Activated naive CD8-positive, alpha-beta T cell treated with anti-CD3 and anti-CD28 coated beads, Interleukin-2, amount 10 ng/mL, durations not matched to agents 7 days and 5 days (primary cell): Measurements from ENCODE around the gene SCAMP1. TPM values are rescaled to one million over a fixed set of nuclear protein-coding genes. Genes with fewer than 3 reads are reported as not detected.

Experiments
- ATAC-seq: fragments of 150-1000 bp; cut with Tn5 transposase; one replicate; pipeline ENCODE4 v1.10.0; 2021; ENCODE audit warnings: low read depth, moderate library complexity
- POLR2A ChIA-PET: fragments of 350-600 bp; sonication (Branson Sonifier 250); formaldehyde crosslinking; loops from one replicate; lab custom pipeline; 2021; ENCODE audit warnings: antibody characterized with exemption; lab: Charles Lee
- DNase-seq: peaks from one replicate; pipeline ENCODE4 v3.0.0; 2021
- H3K27ac Mint-ChIP-seq: one replicate; pipeline ENCODE4 v1.8.0; 2022; ENCODE audit warnings: mild to moderate bottlenecking, mixed read lengths
- H3K27me3 Mint-ChIP-seq: one replicate; pipeline ENCODE4 v1.8.0; 2022; ENCODE audit warnings: mild to moderate bottlenecking, moderate library complexity, mixed read lengths
- H3K36me3 Mint-ChIP-seq: one replicate; pipeline ENCODE4 v1.8.0; 2021; ENCODE audit warnings: mild to moderate bottlenecking, mixed read lengths
- H3K4me1 Mint-ChIP-seq: one replicate; pipeline ENCODE4 v1.8.0; 2021; ENCODE audit warnings: mixed read lengths
- H3K4me3 Mint-ChIP-seq: one replicate; pipeline ENCODE4 v1.8.0; 2022; ENCODE audit warnings: mild to moderate bottlenecking, moderate library complexity, mixed read lengths
- H3K9me3 Mint-ChIP-seq: one replicate; pipeline ENCODE4 v1.8.0; 2021; ENCODE audit warnings: mixed read lengths
- total RNA-seq, 2 experiments: library from RNA; stranded (reverse); gene quantifications; one replicate each; pipeline ENCODE4 v1.2.3, GENCODE V29; 2021

The SCAMP1 gene
- total RNA-seq, 2 experiments from 2014 or later = 22.2 to 23.5 TPM

DNA sequence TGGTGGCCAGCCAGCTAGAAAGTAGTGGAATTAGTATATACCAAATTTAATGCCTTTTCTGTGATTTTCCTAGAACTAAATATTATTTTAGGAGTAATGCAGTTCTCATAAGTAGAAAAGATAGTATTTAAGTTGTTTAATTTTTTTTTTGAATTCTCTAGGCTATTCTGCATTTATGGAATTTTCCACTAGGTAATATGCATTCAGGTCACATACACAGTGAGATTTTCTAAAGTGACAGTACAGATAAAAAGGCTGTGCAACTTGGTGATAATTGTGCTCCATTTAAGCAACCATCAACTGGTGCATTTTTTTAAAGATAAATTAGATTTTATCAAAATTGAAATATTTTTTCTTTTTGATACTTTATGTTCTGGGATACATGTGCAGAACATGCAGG lies 111.5 kb downstream of the SCAMP1 start:
- ATAC-seq (no peak), DNase-seq (no peak)
- H3K4me1 Mint-ChIP-seq = peaks cover 1% of the 10 kb centered on the region
- no peak overlapping the region for H3K27ac Mint-ChIP-seq
- no peak overlapping the region for H3K4me3 Mint-ChIP-seq
- POLR2A ChIA-PET = no interaction called here
- H3K36me3 Mint-ChIP-seq = no peaks in the 10 kb centered on the region
- no peaks in the 10 kb centered on the region for H3K27me3 Mint-ChIP-seq
- no peaks in the 10 kb centered on the region for H3K9me3 Mint-ChIP-seq

DNA sequence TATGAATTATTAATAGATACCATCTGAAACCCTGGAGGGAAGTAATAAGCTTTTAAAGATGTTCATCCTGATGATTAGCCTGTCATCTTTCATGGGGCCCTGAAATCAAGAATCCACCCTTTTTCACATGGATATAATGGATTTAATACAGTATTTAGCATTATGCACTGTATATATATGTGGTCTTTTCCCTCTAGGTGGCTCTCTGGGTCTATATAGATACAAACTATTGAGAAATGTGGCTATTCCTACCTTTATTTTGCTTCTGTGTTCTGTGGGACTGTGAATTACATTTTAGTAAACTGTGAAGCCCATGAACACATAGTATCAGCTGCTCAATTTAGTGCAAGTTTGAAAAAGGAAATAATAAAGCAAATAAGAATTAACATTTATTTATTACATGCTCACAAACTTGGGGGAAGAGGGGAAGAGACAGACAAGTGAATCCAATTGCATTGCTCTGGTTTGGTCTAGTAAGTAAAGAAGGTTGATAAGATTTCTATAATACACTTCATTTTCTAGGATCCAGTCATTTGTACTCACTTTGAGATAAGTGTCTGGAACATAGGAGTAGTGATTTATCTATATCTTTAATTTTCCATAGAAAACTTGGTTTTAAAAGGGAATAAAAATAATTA lies 112.2 kb downstream of the SCAMP1 start:
- no peak for ATAC-seq
- POLR2A ChIA-PET = no interaction called here
- peaks cover 1% of the 10 kb centered on the region for H3K4me1 Mint-ChIP-seq
- DNase-seq = no peak
- H3K36me3 Mint-ChIP-seq = no peaks in the 10 kb centered on the region
- no peak overlapping the region for H3K4me3 Mint-ChIP-seq
- no peaks in the 10 kb centered on the region for H3K27me3 Mint-ChIP-seq
- H3K27ac Mint-ChIP-seq = no peak overlapping the region
- no peaks in the 10 kb centered on the region for H3K9me3 Mint-ChIP-seq

DNA sequence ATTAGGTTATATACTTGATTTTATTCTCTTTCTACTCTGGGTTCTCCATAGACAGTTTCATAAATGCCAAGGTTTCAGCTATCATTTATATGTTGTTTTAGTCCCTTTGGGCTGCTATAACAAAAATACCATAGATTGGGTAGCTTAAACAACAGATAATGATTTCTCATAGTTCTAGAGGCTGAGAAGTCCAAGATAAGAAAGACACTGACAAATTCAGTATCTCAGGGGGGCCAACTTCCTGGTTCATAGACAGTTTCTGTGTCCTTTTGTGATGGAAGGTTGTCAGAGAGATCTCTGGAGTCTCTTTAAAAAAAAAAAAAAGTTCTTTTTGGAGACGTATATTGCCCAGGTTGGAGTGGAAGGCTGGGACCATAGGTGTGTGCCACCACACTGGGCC lies 113.3 kb downstream of the SCAMP1 start:
- no peaks in the 10 kb centered on the region for H3K27me3 Mint-ChIP-seq
- no peak overlapping the region for H3K4me3 Mint-ChIP-seq
- no peaks in the 10 kb centered on the region for H3K4me1 Mint-ChIP-seq
- ATAC-seq (no peak), DNase-seq (no peak)
- H3K27ac Mint-ChIP-seq = no peak overlapping the region
- H3K36me3 Mint-ChIP-seq = no peaks in the 10 kb centered on the region
- POLR2A ChIA-PET = no interaction called here
- H3K9me3 Mint-ChIP-seq = no peaks in the 10 kb centered on the region

DNA sequence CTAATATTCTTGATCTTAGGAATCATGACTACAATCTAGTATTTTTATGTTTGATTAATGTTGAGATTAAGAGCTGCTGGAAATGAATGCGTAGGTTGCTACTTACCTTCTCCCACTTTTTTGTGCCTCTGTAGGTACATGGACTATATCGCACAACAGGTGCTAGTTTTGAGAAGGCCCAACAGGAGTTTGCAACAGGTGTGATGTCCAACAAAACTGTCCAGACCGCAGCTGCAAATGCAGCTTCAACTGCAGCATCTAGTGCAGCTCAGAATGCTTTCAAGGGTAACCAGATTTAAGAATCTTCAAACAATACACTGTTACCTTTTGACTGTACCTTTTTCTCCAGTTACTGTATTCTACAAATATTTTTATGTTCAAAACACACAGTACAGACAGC lies 115.0 kb downstream of the SCAMP1 start:
- no peaks in the 10 kb centered on the region for H3K9me3 Mint-ChIP-seq

DNA sequence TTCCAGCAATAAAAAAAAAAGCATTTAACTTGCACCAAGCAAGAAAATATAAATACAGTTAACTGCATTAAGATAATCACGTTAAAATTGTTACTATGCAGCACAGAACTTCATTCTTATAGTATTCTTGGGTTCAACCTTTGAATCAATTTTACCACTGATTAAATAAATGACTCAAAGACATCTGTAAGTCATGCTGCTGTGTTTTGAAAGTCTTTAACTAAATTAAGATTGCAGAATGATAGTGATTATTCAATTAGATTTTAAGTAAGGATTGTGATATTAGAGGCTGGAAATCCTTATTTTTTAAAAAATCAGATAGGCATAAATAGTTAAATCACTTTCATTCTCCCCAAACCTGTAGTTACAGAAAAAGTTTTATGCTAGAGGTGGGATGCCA lies 116.4 kb downstream of the SCAMP1 start:
- H3K9me3 Mint-ChIP-seq = no peaks in the 10 kb centered on the region
- POLR2A ChIA-PET = no interaction called here
- no peak for ATAC-seq
- no peak overlapping the region for H3K4me3 Mint-ChIP-seq
- H3K36me3 Mint-ChIP-seq = no peaks in the 10 kb centered on the region
- DNase-seq = no peak
- H3K27ac Mint-ChIP-seq = no peak overlapping the region
- no peaks in the 10 kb centered on the region for H3K27me3 Mint-ChIP-seq
- no peaks in the 10 kb centered on the region for H3K4me1 Mint-ChIP-seq

More for the DNA sequence above, 115.0 kb downstream of the SCAMP1 start:
- H3K27ac Mint-ChIP-seq = no peak overlapping the region
- no peak for ATAC-seq
- no peaks in the 10 kb centered on the region for H3K36me3 Mint-ChIP-seq
- no peaks in the 10 kb centered on the region for H3K4me1 Mint-ChIP-seq
- POLR2A ChIA-PET = no interaction called here
- H3K27me3 Mint-ChIP-seq = no peaks in the 10 kb centered on the region
- H3K4me3 Mint-ChIP-seq = no peak overlapping the region
- no peak for DNase-seq

GRCh38 chr5:78482948-78483347 lies 122.5 kb downstream of the SCAMP1 start:
- Mint-ChIP-seq H3K36me3 (no peaks in the 10 kb centered on the region), H3K9me3 (no peaks in the 10 kb centered on the region), H3K27ac (no peak overlapping the region), H3K4me3 (no peak overlapping the region), H3K4me1 (peaks cover 17% of the 10 kb centered on the region), H3K27me3 (no peaks in the 10 kb centered on the region)
- POLR2A ChIA-PET = no interaction called here
- no peak for DNase-seq
- ATAC-seq = no peak

GRCh38 chr5:78483809-78484521 lies 123.5 kb downstream of the SCAMP1 start:
- no peaks in the 10 kb centered on the region for H3K27me3 Mint-ChIP-seq
- ATAC-seq (peak; percentile 74), DNase-seq (no peak)
- no peaks in the 10 kb centered on the region for H3K36me3 Mint-ChIP-seq
- no peaks in the 10 kb centered on the region for H3K9me3 Mint-ChIP-seq
- peaks cover 17% of the 10 kb centered on the region for H3K4me1 Mint-ChIP-seq
- POLR2A ChIA-PET = no interaction called here
- peak overlapping the region; percentile 27 for H3K4me3 Mint-ChIP-seq
- peak overlapping the region; percentile 6 for H3K27ac Mint-ChIP-seq

GRCh38 chr5:78486218-78486617 lies 125.8 kb downstream of the SCAMP1 start:
- Mint-ChIP-seq H3K36me3 (no peaks in the 10 kb centered on the region), H3K27ac (no peak overlapping the region), H3K4me1 (peaks cover 17% of the 10 kb centered on the region), H3K4me3 (no peak overlapping the region), H3K27me3 (no peaks in the 10 kb centered on the region), H3K9me3 (no peaks in the 10 kb centered on the region)
- POLR2A ChIA-PET = no interaction called here
- no peak for DNase-seq
- ATAC-seq = no peak

GRCh38 chr5:78487846-78488245 lies 127.4 kb downstream of the SCAMP1 start:
- no peaks in the 10 kb centered on the region for H3K27me3 Mint-ChIP-seq
- POLR2A ChIA-PET = no interaction called here
- ATAC-seq = no peak
- H3K4me3 Mint-ChIP-seq = no peak overlapping the region
- no peaks in the 10 kb centered on the region for H3K36me3 Mint-ChIP-seq
- no peak for DNase-seq
- H3K27ac Mint-ChIP-seq = no peak overlapping the region
- peaks cover 17% of the 10 kb centered on the region for H3K4me1 Mint-ChIP-seq
- no peaks in the 10 kb centered on the region for H3K9me3 Mint-ChIP-seq

- no peaks in the 10 kb centered on the region for H3K36me3 Mint-ChIP-seq
- no peaks in the 10 kb centered on the region for H3K27me3 Mint-ChIP-seq
- DNase-seq (no peak), ATAC-seq (no peak)
- peaks cover 3% of the 10 kb centered on the region for H3K4me1 Mint-ChIP-seq
- H3K27ac Mint-ChIP-seq = no peak overlapping the region
- no peaks in the 10 kb centered on the region for H3K9me3 Mint-ChIP-seq
- H3K4me3 Mint-ChIP-seq = no peak overlapping the region
- POLR2A ChIA-PET = no interaction called here
These were observed 130.5 kb downstream of the SCAMP1 start for GRCh38 chr5:78490709-78491485.

GRCh38 chr5:78492224-78492623 lies 131.8 kb downstream of the SCAMP1 start:
- peaks cover 3% of the 10 kb centered on the region for H3K4me1 Mint-ChIP-seq
- no peaks in the 10 kb centered on the region for H3K36me3 Mint-ChIP-seq
- no peak for ATAC-seq
- H3K27ac Mint-ChIP-seq = no peak overlapping the region
- no peaks in the 10 kb centered on the region for H3K9me3 Mint-ChIP-seq
- H3K27me3 Mint-ChIP-seq = peaks cover 3% of the 10 kb centered on the region
- no peak for DNase-seq
- no peak overlapping the region for H3K4me3 Mint-ChIP-seq
- POLR2A ChIA-PET = no interaction called here

DNA sequence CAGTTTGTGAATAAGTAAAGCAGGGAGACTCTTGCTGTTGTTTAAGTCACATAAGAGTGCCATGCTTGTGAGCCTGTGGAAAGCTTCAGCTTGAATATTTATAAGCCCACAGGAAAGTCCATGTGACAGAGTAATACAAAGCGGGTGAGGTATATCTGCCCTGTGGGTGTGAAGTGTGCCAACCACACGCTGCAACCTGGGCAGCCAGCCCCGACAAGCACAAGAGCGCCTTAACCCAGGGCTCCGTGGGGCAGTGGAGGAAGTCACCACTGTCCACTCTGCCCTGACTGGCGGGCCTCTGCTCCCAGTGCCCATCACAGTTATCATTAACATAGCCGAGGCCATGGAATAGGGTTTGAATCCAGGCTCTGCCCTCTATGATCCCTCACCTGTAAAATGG lies 132.2 kb downstream of the SCAMP1 start:
- Mint-ChIP-seq H3K27ac (no peak overlapping the region), H3K4me3 (no peak overlapping the region), H3K36me3 (no peaks in the 10 kb centered on the region), H3K4me1 (peaks cover 2% of the 10 kb centered on the region), H3K9me3 (no peaks in the 10 kb centered on the region), H3K27me3 (peaks cover 4% of the 10 kb centered on the region)
- DNase-seq = no peak
- POLR2A ChIA-PET = no interaction called here
- ATAC-seq = no peak

DNA sequence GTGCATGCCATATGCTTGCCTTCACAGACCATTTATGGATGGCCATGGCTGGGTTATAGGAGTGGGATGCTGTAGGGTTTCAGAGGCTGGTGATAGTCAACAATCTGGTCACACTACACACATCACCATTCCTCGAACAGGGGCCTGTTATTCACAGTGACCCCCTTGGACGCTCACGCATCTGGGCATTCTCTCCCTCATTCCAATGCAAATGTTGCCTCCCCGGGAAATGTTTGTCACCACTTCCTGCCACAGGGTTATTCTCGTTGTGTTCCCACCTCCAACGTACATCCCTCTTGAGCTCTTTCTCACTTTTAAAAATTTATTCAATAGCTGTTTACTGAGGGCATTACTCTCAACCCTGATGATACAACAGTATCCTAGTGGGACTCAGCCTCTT lies 135.4 kb downstream of the SCAMP1 start:
- no peak overlapping the region for H3K27ac Mint-ChIP-seq
- H3K36me3 Mint-ChIP-seq = no peaks in the 10 kb centered on the region
- POLR2A ChIA-PET = no interaction called here
- ATAC-seq (no peak), DNase-seq (no peak)
- H3K4me3 Mint-ChIP-seq = no peak overlapping the region
- H3K4me1 Mint-ChIP-seq = no peaks in the 10 kb centered on the region
- no peaks in the 10 kb centered on the region for H3K9me3 Mint-ChIP-seq
- H3K27me3 Mint-ChIP-seq = peaks cover 27% of the 10 kb centered on the region

- no peaks in the 10 kb centered on the region for H3K9me3 Mint-ChIP-seq
- ATAC-seq = no peak
- H3K4me3 Mint-ChIP-seq = no peak overlapping the region
- H3K27ac Mint-ChIP-seq = no peak overlapping the region
- H3K27me3 Mint-ChIP-seq = peaks cover 33% of the 10 kb centered on the region
- no peaks in the 10 kb centered on the region for H3K4me1 Mint-ChIP-seq
- no peak for DNase-seq
- POLR2A ChIA-PET = no interaction called here
- no peaks in the 10 kb centered on the region for H3K36me3 Mint-ChIP-seq
These were observed 136.0 kb downstream of the SCAMP1 start for GRCh38 chr5:78496373-78496772.
